GM18519 (cell line): Measurements from ENCODE around the gene NUP50.

Source experiments
- ATAC-seq: cut with Tn5 transposase; IDR thresholded peaks from one replicate; pipeline ENCODE4 v1.9.1; 2021; ENCODE audit warnings: mild to moderate bottlenecking, moderate library complexity; ENCODE audit not compliant: unreplicated experiment, low FRiP score

Gene NUP50

DNA sequence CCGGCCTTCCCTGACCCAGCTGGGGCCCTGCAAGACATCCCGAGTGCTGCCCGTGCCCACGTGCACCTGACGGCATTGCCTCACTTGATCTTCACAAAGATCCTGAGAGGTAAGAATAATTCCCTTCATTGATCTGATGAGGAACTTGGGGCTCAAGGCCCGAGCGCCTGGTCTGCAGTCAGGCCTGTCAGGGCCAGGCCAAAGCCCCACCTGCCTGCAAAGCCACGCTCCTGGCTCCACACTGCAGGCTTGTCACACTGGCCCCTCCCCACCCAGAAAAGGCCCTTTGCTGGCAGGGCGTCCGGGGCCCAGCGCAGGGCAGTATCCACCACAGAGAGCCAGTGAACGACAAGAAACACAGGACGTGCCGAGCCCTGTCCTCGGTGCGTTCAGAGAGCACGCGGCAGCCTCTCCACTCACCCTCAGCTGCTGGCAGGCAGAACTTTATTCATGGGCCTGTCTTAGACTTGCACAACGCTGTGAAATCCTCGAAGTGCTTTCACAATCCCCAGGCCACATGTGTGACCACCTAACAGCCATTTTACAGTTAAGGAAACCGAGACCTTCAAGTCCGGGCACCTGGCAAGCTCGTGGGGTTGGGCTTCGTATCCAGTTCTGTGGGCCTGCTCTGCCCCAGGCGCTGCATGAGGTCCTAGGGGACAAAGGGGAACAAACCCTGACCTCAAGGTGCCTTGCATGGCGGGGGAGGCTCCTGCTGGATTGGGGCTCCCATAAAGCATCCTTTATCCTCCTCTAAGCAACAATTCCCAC is 62.2 kb downstream of the NUP50 start:
- no peak for ATAC-seq

DNA sequence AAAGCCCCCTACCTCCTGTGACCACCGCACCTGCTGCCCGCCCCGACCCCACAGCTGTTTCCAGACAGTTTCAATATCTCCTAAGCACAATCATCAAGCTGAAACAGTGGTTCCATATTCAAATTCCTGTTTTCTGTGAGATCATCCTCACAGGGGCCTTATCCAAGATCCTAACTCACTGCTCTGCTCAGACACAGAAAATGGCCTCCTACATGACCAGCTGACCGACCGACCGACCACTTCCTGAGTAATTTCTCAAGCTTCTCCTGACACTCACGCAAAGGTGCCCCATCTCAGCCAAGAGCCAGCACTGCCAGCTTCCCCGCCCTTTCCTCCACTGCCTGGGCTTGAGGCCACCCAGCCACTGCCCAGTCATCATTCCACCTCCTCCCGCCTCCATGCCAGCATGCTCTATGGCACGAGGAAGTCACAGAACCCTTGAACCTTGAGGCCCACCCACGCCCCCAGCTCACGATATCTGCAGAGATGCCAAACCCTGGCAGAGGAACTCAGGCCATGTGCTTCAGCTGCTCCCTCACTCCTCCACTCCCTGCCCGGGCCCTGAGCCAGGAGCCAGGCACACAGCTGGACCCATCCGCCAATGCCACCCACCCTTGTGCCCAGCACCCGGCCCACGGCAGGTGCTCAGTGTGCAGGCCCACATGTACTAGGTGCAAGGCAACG is 62.9 kb downstream of the NUP50 start:
- ATAC-seq = no peak

DNA sequence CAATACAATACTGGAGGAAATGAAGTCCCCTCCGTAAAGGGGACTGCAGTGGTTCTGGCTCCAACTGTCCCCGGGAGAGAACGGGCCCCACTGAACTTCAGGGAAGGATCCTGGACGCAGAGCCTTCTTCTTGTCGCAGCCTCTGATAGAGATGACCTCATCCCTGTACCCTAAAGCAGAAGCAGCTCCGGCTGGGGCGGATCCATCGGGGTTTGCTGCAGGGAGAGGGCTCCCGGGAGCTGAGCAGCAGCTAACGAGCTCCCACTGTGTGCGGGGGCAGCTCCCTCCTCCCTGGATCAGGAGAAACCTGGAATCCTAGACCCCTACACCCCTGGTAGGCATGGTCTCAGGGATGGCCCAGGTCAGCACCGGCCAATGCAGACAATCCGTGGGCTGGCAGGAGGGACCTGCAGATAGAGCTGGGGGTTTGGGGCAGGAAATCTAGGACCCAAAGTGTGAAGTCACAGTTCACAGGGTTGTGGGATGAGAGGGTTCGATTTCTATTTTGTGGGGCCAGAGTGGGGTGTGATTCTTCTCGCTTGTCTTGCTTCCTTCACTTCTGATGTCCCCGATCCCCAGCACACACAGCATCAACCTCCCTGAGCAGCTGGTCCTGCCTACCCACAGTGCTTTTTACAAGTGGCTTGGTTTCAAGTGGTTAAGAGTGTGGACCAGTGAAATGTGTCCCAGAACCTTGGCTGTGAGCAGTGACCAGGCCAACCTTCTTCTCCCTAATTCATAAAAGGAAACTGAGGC is 64.1 kb downstream of the NUP50 start:
- ATAC-seq = no peak

DNA sequence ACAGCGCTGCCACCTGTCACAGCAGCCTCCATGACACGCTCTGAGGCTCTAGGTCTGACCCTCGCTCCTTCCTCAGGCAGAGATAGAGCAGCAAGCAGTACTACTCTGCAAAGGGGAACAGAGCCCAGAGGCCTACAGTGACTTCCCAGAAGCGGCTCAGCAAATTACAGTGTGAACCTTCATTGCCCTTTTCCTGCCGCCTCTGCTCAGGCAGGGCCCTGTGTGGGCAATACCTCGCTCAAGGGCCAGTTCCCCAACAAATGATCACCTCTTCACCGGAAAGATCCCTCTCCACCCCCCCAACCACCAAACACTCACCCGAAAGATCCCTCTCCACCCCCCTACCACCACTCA is 64.7 kb downstream of the NUP50 start:
- ATAC-seq = no peak

- ATAC-seq = no peak
Observed at GRCh38 chr22:45229181-45229580, 65.5 kb downstream of the NUP50 start.

- ATAC-seq = no peak
Observed at GRCh38 chr22:45230026-45230721, 66.4 kb downstream of the NUP50 start.

DNA sequence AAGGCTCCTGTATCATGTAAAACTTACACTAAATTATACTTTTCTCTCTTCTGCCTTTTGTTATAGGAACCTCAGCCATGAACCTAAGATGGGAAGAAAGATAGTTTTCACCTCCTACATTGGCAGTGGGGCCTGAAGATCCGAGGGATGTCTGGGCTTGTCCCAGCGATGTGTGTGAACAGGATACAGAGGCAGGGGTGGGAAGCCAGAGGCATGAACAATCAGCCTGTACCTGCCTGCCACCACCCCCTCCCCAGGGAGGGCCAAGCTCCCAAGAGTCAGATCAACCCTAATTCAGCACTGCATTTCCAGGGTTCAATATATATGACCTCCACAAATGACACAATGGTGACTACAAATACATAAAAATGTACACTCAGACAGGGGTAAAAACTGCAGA is 67.6 kb downstream of the NUP50 start:
- no peak for ATAC-seq

DNA sequence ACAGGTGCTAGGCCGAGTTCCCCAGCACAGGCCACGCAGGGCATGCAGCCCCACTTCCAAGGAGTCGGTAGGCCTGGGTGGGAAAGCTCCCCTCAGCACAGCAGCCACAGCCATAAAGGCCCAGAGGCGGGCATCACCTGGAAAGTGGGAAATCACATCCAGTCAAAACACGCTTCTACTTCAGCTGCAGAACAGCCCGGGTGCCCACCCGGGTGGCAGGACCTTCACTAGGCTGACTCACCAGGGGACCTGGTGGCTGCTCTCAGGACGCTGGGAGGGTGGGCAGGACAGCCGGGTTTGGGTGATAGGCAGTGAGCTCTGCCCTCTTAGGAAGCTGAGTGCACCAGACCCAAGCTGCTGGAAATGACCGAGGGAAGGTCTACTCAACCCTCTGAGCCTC is 69.7 kb downstream of the NUP50 start:
- no peak for ATAC-seq

DNA sequence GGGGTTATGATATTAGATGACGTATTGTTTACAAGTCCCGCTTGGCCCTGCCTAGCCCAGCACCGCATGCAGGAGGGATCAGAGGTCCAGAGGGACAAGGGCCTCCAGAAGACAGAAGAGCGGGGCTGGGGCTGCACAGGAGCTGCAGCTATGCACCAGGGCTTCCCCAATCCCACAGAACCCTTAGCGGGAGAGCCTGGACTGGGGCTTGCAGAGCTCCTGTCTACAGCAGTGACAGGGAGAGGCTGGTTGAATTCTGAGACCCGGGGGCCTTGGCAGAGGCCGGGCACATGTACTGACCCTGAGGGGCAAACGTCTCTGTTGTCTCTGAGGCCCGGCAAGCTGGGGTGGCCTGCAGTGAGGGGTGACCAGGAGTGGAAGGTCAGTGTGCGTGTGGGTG is 70.1 kb downstream of the NUP50 start:
- no peak for ATAC-seq

DNA sequence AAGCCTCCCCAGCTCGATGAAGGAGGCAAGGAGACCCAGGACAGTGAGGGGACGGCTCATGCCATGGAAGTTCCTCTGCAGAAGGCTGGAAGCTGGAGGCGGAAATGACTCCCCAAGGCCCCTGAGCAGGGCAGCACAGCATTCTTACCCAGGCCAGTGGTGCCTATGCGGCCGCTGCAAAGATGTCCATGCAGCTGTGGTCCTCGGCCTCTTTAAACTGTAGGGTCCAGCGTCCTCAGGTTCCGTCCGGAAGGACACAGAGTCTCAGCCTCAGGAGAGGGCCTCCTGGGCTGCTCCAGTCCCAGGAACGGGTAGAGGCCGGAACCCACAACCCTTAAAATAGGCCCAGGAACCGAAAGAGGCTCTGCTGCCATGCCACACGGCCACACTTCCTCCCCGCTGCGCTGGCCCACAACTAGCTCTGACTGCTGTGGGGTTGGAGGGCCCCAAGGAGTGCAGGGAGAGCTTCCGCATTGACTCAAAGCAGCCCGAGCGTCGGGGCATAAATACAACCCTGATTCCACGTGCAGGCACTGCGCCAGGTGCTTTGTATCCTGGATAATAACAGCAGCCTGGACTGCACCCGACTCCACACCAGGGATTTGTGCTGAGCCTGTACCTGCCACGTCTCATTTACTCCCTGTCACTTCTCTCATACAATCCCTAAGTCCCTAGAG is 71.5 kb downstream of the NUP50 start:
- no peak for ATAC-seq

- no peak for ATAC-seq
Observed at GRCh38 chr22:45235851-45236342, 72.2 kb downstream of the NUP50 start.

- no peak for ATAC-seq
Observed at GRCh38 chr22:45237065-45237990, 73.6 kb downstream of the NUP50 start.
